ENCODE measurements around the gene ZNF215.

DNA sequence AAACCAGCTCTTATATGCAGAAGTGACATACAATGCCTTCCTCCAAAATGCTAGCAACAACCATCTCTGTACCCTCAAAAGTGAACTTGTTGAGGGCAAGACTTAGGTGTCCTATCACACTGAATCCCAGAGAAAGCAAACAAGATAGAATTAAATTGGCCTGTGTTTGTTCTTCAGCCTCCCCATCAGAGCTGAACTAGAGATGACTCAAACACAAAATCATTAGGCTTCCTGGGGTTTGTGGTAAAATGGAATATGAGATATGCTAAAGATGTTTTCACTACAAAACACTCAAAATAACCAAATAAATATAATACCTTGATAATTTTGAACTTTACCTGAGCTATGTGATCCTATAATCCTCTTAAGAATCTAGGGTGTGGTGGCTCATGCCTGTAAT is 62.3 kb downstream of the ZNF215 start:
- TF ChIP-seq, protein P1, sequence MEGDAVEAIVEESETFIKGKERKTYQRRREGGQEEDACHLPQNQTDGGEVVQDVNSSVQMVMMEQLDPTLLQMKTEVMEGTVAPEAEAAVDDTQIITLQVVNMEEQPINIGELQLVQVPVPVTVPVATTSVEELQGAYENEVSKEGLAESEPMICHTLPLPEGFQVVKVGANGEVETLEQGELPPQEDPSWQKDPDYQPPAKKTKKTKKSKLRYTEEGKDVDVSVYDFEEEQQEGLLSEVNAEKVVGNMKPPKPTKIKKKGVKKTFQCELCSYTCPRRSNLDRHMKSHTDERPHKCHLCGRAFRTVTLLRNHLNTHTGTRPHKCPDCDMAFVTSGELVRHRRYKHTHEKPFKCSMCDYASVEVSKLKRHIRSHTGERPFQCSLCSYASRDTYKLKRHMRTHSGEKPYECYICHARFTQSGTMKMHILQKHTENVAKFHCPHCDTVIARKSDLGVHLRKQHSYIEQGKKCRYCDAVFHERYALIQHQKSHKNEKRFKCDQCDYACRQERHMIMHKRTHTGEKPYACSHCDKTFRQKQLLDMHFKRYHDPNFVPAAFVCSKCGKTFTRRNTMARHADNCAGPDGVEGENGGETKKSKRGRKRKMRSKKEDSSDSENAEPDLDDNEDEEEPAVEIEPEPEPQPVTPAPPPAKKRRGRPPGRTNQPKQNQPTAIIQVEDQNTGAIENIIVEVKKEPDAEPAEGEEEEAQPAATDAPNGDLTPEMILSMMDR (IDR thresholded peaks at IDR 0.05) = no peak
- no peak for TF ChIP-seq POLR2A (IDR thresholded peaks at IDR 0.05)
